Smooth muscle cell (in vitro differentiated cells): ENCODE results near the gene IREB2. TPM values are rescaled to one million over a fixed set of nuclear protein-coding genes. Genes with fewer than 3 reads are reported as not detected.

Experiments used
- DNase-seq: peaks from one replicate; lab custom pipeline; 2025; ENCODE audit not compliant: unreplicated experiment; lab: John Stamatoyannopoulos, UW
- H2AFZ ChIP-seq: fragments of 200-600 bp; sonication (generic); 2 replicates; pipeline ENCODE4 v1.6.0; 2016; ENCODE audit warnings: antibody characterized with exemption, low read depth, mild to moderate bottlenecking
- H3F3A ChIP-seq: fragments of 200-600 bp; sonication (generic); 2 replicates; pipeline ENCODE4 v1.6.0; 2017; ENCODE audit warnings: antibody characterized with exemption, low read depth
- H3K27ac ChIP-seq: fragments of 200-600 bp; sonication (generic); 2 replicates; pipeline ENCODE4 v1.5.1; 2016; ENCODE audit warnings: low read depth, mild to moderate bottlenecking
- H3K27me3 ChIP-seq: fragments of 200-600 bp; sonication (generic); 2 replicates; pipeline ENCODE4 v1.6.1; 2016; ENCODE audit warnings: low read depth, mild to moderate bottlenecking
- H3K36me3 ChIP-seq: fragments of 200-600 bp; sonication (generic); 2 replicates; pipeline ENCODE4 v1.5.1; 2016; ENCODE audit warnings: low read depth
- H3K4me1 ChIP-seq: fragments of 200-600 bp; sonication (generic); 2 replicates; pipeline ENCODE4 v1.5.1; 2016; ENCODE audit warnings: low read depth
- H3K4me2 ChIP-seq: fragments of 200-600 bp; sonication (generic); 2 replicates; pipeline ENCODE4 v1.6.0; 2016; ENCODE audit warnings: mild to moderate bottlenecking
- H3K4me3 ChIP-seq: fragments of 200-600 bp; sonication (generic); 2 replicates; pipeline ENCODE4 v1.5.1; 2016; ENCODE audit warnings: mild to moderate bottlenecking
- H3K79me2 ChIP-seq: fragments of 200-600 bp; sonication (generic); 2 replicates; pipeline ENCODE4 v1.6.0; 2016; ENCODE audit warnings: low read depth, mild to moderate bottlenecking
- H3K9ac ChIP-seq: fragments of 200-600 bp; sonication (generic); 2 replicates; pipeline ENCODE4 v1.6.0; 2016; ENCODE audit warnings: low read depth
- H3K9me3 ChIP-seq: fragments of 200-600 bp; sonication (generic); replicated peaks from 2 replicates; pipeline ENCODE4 v1.5.1; 2016; ENCODE audit warnings: low read depth
- H4K20me1 ChIP-seq: fragments of 200-600 bp; sonication (generic); 2 replicates; pipeline ENCODE4 v1.6.0; 2016; ENCODE audit warnings: low read depth
- CTCF ChIP-seq: fragments of 200-600 bp; sonication (generic); IDR thresholded peaks from 2 replicates; pipeline ENCODE4 v1.5.1; 2017; ENCODE audit warnings: borderline replicate concordance, mild to moderate bottlenecking, antibody characterized with exemption; ENCODE audit not compliant: insufficient read depth, poor library complexity, severe bottlenecking
- WGBS: methylation state at CpG from one replicate; pipeline ENCODE4 v1.1.7; 2016; ENCODE audit warnings: low lambda C conversion rate; 5-methylcytosine and 5-hydroxymethylcytosine counted together
- polyA plus RNA-seq: library from polyadenylated mRNA; unstranded; fragments of >200 nt; fragmentation: Nextera tagmentation; extraction: Ambion mirVana; gene quantifications from 2 replicates; pipeline ENCODE4 v1.2.1, GENCODE V29; 2016
- total RNA-seq: library from RNA; depleted of rRNA; stranded (reverse); fragments of >200 nt; gene quantifications from 2 replicates; pipeline ENCODE4 v1.2.3, GENCODE V29; 2014

Gene IREB2
- total and polyA plus RNA-seq, 2 experiments from 2014 or later = 14.1 to 34.3 TPM

GRCh38 chr15:78492872-78493271 lies 54.9 kb downstream of the IREB2 start:
- H3K4me3 ChIP-seq = no peak overlapping the region
- H3F3A ChIP-seq = no peaks in the 10 kb centered on the region
- TF ChIP-seq CTCF = no peak
- H3K9me3 ChIP-seq = no peaks in the 10 kb centered on the region
- no peaks in the 10 kb centered on the region for H3K4me1 ChIP-seq
- H3K27me3 ChIP-seq = no peaks in the 10 kb centered on the region
- peaks cover 29% of the 10 kb centered on the region for H3K36me3 ChIP-seq
- H4K20me1 ChIP-seq = no peaks in the 10 kb centered on the region
- no peak for DNase-seq
- H3K9ac ChIP-seq = no peak overlapping the region
- no peak overlapping the region for H3K27ac ChIP-seq
- no peaks in the 10 kb centered on the region for H3K79me2 ChIP-seq
- H2AFZ ChIP-seq = no peak overlapping the region
- 84% methylated on average over 1 of the region's 1 CpG for WGBS
- H3K4me2 ChIP-seq = no peak overlapping the region

GRCh38 chr15:78501857-78502256 lies 63.8 kb downstream of the IREB2 start:
- no peaks in the 10 kb centered on the region for H4K20me1 ChIP-seq
- no peak overlapping the region for H3K9ac ChIP-seq
- H2AFZ ChIP-seq = no peak overlapping the region
- H3K36me3 ChIP-seq = peaks cover 31% of the 10 kb centered on the region
- TF ChIP-seq CTCF = no peak
- H3K79me2 ChIP-seq = no peaks in the 10 kb centered on the region
- H3K27ac ChIP-seq = no peak overlapping the region
- no peak overlapping the region for H3K4me2 ChIP-seq
- no peaks in the 10 kb centered on the region for H3K27me3 ChIP-seq
- no peaks in the 10 kb centered on the region for H3K9me3 ChIP-seq
- no peak overlapping the region for H3K4me3 ChIP-seq
- H3K4me1 ChIP-seq = no peaks in the 10 kb centered on the region
- no peak for DNase-seq
- peaks cover 9% of the 10 kb centered on the region for H3F3A ChIP-seq
- WGBS = 97% methylated on average over 4 of the region's 4 CpGs

- no peak overlapping the region for H2AFZ ChIP-seq
- H3F3A ChIP-seq = peaks cover 9% of the 10 kb centered on the region
- H3K9ac ChIP-seq = no peak overlapping the region
- no peak overlapping the region for H3K4me2 ChIP-seq
- no peak for DNase-seq
- no peak overlapping the region for H3K4me3 ChIP-seq
- no peaks in the 10 kb centered on the region for H3K9me3 ChIP-seq
- H3K27me3 ChIP-seq = no peaks in the 10 kb centered on the region
- no peaks in the 10 kb centered on the region for H4K20me1 ChIP-seq
- H3K79me2 ChIP-seq = no peaks in the 10 kb centered on the region
- WGBS = 100% methylated on average over 2 of the region's 2 CpGs
- H3K36me3 ChIP-seq = peaks cover 23% of the 10 kb centered on the region
- H3K27ac ChIP-seq = no peak overlapping the region
- no peak for TF ChIP-seq CTCF
- no peaks in the 10 kb centered on the region for H3K4me1 ChIP-seq
Measured at GRCh38 chr15:78502641-78503040, 64.6 kb downstream of the IREB2 start.

- Histone ChIP-seq H3K4me2 (peak within 1 kb of the TSS; percentile 87), H3K27ac (peak within 1 kb of the TSS; percentile 14), H3K9ac (no peak within 1 kb of the TSS), H3K4me1 (no peaks in the 10 kb centered on the region), H4K20me1 (no peaks in the 10 kb centered on the region), H3K4me3 (peak within 1 kb of the TSS; percentile 61), H3K79me2 (no peaks in the 10 kb centered on the region), H3K36me3 (no peaks in the 10 kb centered on the region), H3K9me3 (no peaks in the 10 kb centered on the region), H3F3A (peaks cover 8% of the 10 kb centered on the region), H2AFZ (peak within 1 kb of the TSS; percentile 76), H3K27me3 (peaks cover 3% of the 10 kb centered on the region)
- DNase-seq = peak; percentile 74
- TF ChIP-seq CTCF = no peak
- WGBS = 2% methylated on average over 58 of the region's 63 CpGs
Measured at GRCh38 chr15:78506971-78507830, 69.2 kb downstream of the IREB2 start, which contains the start of gene HYKK. Gene HYKK (plus strand): TSS chr15:78507577. CDS start chr15:78513089, 5,512 bp downstream.
